MM.1S (cell line): ENCODE results near the gene TMED1.

Experiments used
- EZH2 ChIP-seq: fragments of 300-600 bp; sonication (generic); optimal IDR thresholded peaks from 2 replicates; pipeline ENCODE3; 2017; ENCODE audit warnings: low read depth, mild to moderate bottlenecking, antibody characterized with exemption, low read length, mixed read lengths
- EZH2phosphoT487 ChIP-seq: fragments of 300-600 bp; sonication (generic); IDR thresholded peaks from 2 replicates; pipeline ENCODE4 v1.6.1; 2018; ENCODE audit warnings: antibody characterized with exemption, low read length
- TF ChIP-seq, protein P1 (sequence below): fragments of 300-600 bp; sonication (generic); IDR thresholded peaks from 2 replicates; pipeline ENCODE4 v1.5.1; 2016; ENCODE audit warnings: antibody characterized with exemption, low read length, mixed read lengths

DNA sequence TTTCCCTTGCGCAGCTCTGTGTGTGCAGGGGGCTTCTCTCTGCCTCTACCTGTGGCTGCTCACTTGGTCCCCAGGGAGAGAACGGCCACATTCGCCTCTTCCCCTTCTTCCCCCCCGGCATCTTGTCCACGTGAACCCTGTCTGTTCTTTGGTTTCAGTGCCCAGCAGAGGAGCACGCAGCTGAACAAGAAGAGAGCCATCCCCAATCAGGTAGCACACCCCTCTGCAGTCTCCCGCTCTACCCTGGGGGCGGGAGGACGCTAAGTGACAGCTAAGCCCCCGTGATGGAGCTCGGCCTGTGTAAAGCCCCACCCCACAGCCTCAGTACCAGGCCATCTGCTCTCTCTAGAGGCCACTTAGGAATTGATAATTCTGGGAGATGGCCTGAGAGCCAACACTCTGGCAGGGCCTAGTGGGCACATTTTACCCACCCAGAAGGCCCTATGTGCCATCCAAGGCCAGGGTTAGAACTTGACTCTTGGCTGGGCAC is 30.2 kb downstream of the TMED1 start:
- TF ChIP-seq, protein P1, sequence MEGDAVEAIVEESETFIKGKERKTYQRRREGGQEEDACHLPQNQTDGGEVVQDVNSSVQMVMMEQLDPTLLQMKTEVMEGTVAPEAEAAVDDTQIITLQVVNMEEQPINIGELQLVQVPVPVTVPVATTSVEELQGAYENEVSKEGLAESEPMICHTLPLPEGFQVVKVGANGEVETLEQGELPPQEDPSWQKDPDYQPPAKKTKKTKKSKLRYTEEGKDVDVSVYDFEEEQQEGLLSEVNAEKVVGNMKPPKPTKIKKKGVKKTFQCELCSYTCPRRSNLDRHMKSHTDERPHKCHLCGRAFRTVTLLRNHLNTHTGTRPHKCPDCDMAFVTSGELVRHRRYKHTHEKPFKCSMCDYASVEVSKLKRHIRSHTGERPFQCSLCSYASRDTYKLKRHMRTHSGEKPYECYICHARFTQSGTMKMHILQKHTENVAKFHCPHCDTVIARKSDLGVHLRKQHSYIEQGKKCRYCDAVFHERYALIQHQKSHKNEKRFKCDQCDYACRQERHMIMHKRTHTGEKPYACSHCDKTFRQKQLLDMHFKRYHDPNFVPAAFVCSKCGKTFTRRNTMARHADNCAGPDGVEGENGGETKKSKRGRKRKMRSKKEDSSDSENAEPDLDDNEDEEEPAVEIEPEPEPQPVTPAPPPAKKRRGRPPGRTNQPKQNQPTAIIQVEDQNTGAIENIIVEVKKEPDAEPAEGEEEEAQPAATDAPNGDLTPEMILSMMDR = no peak
- TF ChIP-seq EZH2phosphoT487 (no peak), EZH2 (no peak)
